ENCODE results near the gene COA1. TPM values are rescaled to one million over a fixed set of nuclear protein-coding genes. Genes with fewer than 3 reads are reported as not detected.
A peak's percentile ranks its signal among the peaks of the same experiment; 100 is the strongest.

The COA1 gene
- polyA plus RNA-seq, 1 of the 3 experiments (the other 2 are of a cell fraction), result 42.8 TPM

GRCh38 chr7:43691611-43692010 lies 37.7 kb downstream of the COA1 start:
- Histone ChIP-seq H3K79me2 (ENCODE audit: insufficient read depth) (peaks cover 88% of the 10 kb centered on the region), H3K36me3 (replicated peaks in 1 of 2; ENCODE audit: control insufficient read depth in 1 of 2, insufficient read depth in 2 of 2, low read length in 1 of 2) (peaks cover 0 to 2% of the 10 kb centered on the region in 2 experiments), H3K4me2 (peak overlapping the region; percentile 39; the same call in 1 of the 2 replicates), H4K20me1 (ENCODE audit: insufficient read depth) (no peaks in the 10 kb centered on the region), H3K4me1 (ENCODE audit: control insufficient read depth in 1 of 2, insufficient read depth in 2 of 2, low read depth in 1 of 2, low read length in 1 of 2) (peaks cover 0 to 28% of the 10 kb centered on the region in 2 experiments), H3K9ac (no peak overlapping the region), H2AFZ (ENCODE audit: low read depth) (no peak overlapping the region), H3K27me3 (ENCODE audit: insufficient read depth) (no peaks in the 10 kb centered on the region), H3F3A (replicated peaks; ENCODE audit: insufficient read depth) (peaks cover 22% of the 10 kb centered on the region), H3K9me3 (no peaks in the 10 kb centered on the region), H3K9me2 (no peaks in the 10 kb centered on the region), H3K27ac (ENCODE audit: low read depth in 2 of 2, low read length in 1 of 2) (peak overlapping the region in 1 of 2 experiments; percentile 96; a peak in 1 of 4 replicates), H3K4me3 (ENCODE audit: low read depth in 2 of 2, low read length in 1 of 2) (0 out of 4 replicates have a peak overlapping the region, but pooled peaks of 1 of the 2 experiments have one; percentile 24)
- CTCF ChIA-PET, result interaction anchor here (2.0 to 4.1 kb wide), 3 partner anchors 8 to 147 kb away, joined by 5 to 48 read pairs (median 7); partner anchors contain the start of gene STK17A
- POLR2A ChIA-PET, result no interaction called here
- WGBS (ENCODE audit: low lambda C conversion rate), result 89% methylated on average over 3 of the region's 3 CpGs
- TF ChIP-seq RXRA (IDR thresholded peaks at IDR 0.05; ENCODE audit: borderline replicate concordance, low read depth), result no peak
- no peak for TF ChIP-seq YY1 (IDR thresholded peaks at IDR 0.05; ENCODE audit: low read depth)
- no peak for TF ChIP-seq POLR2AphosphoS5 (IDR thresholded peaks at IDR 0.05; ENCODE audit: low read depth, low read length)
- no peak for TF ChIP-seq MAX (IDR thresholded peaks at IDR 0.05; ENCODE audit: low read depth)
- TF ChIP-seq MEF2A (IDR thresholded peaks at IDR 0.05; ENCODE audit: borderline replicate concordance, low read depth), result no peak
- no peak for TF ChIP-seq TCF12 (IDR thresholded peaks at IDR 0.05)
- TF ChIP-seq FOSL2 (IDR thresholded peaks at IDR 0.05; ENCODE audit: borderline replicate concordance, low read depth), result no peak
- TF ChIP-seq FOXM1 (IDR thresholded peaks at IDR 0.05; ENCODE audit: low read depth), result no peak
- TF ChIP-seq REST (IDR thresholded peaks at IDR 0.05; ENCODE audit: low read depth, low read length), result no peak
- TF ChIP-seq USF1 (IDR thresholded peaks at IDR 0.05; ENCODE audit: borderline replicate concordance, low read depth), result no peak
- TF ChIP-seq RAD21 (IDR thresholded peaks at IDR 0.05; ENCODE audit: low read length), result no peak
- TF ChIP-seq GABPA (IDR thresholded peaks at IDR 0.05; ENCODE audit: low read depth), result no peak
- TF ChIP-seq CTCF (IDR thresholded peaks at IDR 0.05), result no peak
- DNase-seq, result no peak
